ENCODE data around the gene BANP.
A peak's percentile ranks its signal among the peaks of the same experiment; 100 is the strongest.
"Not testable (repeated sequence)": the region's sequence is repeated elsewhere in the genome, so short reads cannot be mapped to it uniquely, and the experiment has no call there.

Gene BANP, protein sequence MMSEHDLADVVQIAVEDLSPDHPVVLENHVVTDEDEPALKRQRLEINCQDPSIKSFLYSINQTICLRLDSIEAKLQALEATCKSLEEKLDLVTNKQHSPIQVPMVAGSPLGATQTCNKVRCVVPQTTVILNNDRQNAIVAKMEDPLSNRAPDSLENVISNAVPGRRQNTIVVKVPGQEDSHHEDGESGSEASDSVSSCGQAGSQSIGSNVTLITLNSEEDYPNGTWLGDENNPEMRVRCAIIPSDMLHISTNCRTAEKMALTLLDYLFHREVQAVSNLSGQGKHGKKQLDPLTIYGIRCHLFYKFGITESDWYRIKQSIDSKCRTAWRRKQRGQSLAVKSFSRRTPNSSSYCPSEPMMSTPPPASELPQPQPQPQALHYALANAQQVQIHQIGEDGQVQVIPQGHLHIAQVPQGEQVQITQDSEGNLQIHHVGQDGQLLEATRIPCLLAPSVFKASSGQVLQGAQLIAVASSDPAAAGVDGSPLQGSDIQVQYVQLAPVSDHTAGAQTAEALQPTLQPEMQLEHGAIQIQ

DNA sequence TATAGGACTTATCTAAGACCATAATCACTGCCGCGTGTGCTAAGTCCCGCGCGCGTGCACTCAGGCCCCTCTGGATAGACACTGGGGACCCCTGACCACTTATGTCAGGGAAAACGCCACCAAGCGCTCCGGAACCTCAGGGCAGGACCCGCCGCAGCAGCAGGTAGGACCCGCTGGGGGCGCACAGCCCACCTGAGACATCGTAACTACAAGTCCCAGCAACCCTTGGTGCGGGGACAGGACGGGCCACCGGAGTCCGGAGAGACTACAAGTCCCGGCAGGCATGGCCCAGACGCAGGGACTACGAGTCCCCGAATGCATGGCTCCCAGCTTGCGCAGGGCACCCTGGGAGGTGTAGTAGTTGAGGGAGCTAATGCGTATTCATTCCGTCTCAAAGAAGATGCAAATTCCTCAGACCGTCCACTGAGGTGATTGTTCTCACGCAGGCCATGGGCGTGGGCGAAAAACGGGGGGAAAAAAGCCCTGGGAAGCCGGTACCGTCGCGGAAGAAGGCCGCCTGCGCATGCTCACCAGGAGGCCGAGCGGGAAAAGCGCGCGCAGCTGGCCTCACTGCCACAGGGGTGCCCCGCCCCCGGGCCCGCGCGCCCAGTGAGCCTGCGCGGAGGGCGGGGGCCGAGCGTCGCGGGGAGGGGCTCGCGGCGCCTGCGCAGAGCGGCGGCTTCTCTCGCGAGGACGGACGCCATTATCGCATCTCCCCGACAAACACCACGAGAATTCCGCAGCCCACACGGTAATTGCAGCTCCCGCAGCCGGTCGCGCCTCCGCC, at the start of gene BANP:
Gene BANP (plus strand): TSS at position 670 of the 787 bp plus-strand sequence. CDS start 23,682 bp downstream, outside the sequence.
- DNase-seq (ENCODE audit: low read depth in 2 of 2), result peak; percentile 91 to 94

DNA sequence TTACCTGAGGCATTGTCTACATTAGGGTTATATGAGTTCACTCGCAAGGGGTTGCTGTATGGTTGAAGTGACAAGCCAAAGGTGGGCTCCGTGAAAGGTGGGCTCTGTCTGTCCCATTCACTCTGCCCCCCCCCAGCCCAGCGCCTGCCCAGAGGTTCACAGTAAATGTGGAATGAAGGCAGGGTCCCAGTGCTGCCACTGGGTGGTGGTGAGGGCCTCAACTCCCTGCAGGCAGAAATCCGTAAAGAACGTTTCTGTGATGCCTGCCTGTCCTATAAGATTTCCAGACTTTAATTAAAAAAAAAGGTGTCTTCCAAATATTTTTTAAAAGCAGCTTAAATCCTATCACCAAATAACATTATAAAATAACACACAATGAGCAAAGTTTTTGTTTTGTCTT, 46.3 kb upstream of the BANP start:
- DNase-seq (ENCODE audit: low read depth in 2 of 2), result not testable (repeated sequence)

DNA sequence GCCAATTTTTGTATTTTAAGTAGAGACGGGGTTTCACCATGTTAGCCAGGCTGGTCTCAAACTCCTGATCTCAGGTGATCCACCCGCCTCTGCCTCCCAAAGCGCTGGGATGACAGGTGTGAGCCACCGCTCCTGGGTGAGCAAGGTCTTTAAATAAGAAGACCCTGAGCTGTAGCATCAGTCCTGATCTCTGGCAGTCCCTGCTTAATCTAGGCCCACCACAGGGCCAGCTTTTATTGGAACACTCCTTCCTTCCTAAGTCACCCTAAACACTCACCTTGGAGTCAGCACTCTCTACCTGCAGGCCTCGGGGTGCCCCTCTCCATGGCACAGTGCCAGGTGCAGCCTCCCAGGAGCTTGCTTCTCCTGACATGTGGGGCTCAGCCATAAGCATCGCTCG, 45.7 kb upstream of the BANP start:
- not testable (repeated sequence) for DNase-seq (ENCODE audit: low read depth in 2 of 2)

DNA sequence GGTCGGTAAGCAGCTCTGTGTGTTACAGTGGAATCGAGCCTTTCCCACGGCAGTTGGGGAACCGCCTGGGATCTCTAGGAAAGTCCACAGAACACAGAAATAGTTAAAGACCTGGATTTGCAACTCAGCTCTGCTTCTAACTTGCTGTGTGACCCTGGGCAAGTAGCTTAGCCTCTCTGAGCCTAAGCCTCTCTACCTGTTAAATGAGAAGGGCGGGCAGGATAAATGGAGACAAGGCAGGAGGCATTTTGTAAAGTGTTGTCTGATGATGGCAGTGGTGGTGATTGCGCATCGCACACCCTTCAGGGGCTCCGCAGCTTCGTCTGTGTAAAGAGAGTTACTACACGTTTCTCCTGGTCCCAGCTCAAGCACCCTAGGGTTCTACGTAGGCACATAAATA, 43.1 kb upstream of the BANP start:
- not testable (repeated sequence) for DNase-seq (ENCODE audit: low read depth in 2 of 2)

DNA sequence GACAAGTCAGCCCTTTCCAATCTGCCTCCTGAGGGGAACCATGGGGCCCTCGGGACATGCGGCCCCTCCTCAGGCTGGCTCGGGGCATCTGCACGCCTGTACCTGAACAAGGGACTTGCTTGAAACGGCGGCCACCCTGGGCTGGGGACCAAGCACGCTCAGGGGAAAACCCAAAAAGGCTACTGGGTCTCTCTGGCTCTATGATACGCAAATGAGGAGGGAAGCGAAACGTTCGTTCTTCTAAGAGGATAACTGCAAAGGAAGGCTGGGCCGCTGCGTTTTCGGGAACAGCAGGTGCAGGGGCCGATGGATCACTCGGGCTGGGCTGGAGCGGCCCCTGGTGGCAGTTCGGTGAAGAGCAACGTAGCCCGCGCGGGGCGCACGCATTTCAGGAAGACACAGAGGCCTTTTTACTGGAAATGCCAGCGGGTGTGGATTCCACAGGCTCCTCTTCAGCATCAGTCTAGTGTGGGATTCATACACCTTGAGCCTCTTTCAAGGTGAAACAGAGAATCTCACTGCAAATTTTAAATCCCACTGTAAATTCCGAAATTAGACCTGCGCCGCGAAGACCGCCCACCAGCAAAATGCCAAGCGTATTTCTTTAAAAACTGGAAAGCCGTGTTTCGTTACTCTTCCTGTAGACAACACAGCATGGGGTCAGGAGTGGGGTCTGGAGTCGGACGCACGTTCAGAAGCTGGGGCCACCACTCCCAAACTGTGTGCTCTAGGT, 41.9 kb upstream of the BANP start:
- peak; percentile 86 to 92 for DNase-seq (ENCODE audit: low read depth in 2 of 2)

DNA sequence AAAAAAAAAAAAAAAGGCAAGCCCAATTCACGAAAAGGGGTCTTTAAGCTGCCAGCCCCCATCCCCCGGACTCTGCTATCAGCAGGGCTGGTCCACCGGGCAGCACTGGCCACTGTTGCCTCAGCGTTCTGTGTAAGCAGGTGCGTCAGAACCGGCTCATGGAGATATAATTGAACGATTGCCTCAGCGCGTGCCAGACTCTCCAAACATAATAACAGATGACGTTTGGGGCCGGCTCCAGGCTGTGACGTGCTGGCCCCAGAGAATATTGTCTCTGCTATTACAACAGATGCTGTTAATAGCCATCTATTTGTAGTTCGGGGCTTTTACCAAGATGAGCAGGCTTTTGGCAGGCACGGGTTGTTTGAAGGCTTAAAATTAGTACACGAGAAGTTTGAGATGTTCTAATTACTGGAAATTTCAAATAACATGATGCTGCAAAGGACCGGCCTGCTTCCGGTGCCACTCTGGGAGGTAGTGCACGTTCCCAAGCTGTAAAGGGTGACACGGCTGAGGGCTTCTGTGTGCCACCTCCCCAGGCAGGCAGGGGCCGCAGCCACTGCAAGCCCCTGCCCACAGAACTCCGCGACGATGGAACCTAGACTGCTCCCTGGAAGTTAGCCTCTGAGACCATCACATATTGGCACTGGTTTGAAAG, 40.0 kb upstream of the BANP start:
- not testable (repeated sequence) for DNase-seq (ENCODE audit: low read depth in 2 of 2)

DNA sequence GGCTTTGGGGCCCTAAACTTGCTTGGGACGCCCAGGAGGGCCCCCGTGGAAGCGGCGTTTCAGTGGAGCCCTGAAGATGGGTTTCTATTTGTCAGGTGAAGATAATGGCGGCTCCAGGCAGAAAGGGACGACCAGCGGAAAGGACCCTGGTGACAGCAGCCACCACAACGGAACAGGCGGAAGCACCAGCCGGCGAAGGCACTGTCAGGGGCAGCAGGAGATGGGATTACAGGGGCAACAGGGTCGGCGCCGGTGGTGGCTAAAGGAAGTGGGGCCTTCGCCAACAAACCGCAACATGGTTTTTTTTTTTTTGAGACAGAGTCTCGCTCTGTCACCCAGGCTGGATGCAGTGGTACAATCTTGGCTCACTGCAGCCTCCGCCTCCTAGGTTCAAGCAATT, 38.5 kb upstream of the BANP start:
- not testable (repeated sequence) for DNase-seq (ENCODE audit: low read depth in 2 of 2)

DNA sequence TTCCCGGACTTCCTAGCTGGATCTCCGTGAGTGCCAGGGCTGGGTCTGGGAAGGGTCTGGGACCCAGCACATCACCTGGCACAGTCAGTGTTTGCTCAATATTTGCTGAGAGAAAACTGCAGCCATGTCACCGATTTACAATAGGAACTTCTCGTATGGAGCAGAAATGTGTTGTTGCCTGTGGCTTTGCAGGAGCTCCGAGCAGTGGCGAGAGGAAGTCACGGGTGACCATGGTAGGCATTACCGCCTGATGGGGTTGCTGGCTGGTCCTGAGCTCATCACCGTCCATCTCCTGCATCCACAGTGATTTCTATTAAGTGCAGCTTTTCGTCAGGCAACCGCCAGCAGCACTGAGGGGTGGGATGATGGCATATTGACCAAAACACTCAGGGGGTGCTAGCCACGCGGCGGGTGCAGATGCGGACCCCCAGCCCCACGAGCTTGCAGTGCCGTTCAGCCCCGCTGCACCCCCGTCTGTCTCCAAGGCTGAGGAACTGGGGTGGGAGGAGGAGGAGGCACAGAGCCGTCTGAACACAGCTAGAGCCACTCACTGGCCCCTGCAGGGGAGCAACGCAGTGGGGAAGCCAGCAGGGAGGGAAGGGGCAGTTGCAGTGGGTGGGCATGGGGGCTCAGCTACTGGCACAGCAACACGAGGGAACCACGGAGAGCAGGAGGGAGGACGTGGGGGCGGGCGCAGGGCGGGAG, 37.1 kb upstream of the BANP start:
- DNase-seq (ENCODE audit: low read depth in 2 of 2), result not testable (repeated sequence)

DNA sequence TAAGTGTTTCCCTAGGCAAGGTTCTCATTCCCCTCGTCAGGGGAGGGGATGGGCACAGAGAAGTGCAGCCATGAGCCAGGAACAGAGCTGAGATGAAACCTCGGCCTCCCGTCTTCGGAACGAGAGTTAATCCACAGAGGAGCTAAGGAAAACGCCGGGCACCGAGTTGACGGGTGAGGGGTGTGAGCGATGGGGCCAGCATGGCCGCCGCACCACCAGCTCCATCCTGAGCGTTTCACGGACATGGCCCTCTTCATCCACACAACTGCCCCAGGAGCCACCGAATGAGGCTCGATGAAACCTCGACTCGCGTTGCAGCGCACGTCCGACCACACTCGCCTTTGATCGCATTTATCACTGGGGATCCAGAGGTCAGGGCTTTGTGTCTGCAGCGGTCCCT, 36.4 kb upstream of the BANP start:
- DNase-seq (ENCODE audit: low read depth in 2 of 2), result no peak

DNA sequence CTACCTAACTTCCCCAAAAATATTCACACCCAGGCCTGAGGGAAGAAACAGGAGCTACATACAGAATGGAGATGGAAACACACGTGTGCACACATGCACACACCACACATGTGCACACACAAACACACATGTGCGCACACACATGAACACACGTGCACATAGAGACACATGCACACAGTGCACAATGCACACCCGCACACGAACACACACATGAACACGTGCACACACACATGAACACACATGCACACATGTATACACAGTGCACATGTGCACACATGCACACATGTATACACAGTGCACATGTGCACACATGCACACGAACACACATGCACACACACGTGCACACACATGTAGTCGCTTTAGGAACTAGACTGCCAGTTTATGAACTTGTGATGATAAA, 33.7 kb upstream of the BANP start:
- DNase-seq (ENCODE audit: low read depth in 2 of 2), result no peak

DNA sequence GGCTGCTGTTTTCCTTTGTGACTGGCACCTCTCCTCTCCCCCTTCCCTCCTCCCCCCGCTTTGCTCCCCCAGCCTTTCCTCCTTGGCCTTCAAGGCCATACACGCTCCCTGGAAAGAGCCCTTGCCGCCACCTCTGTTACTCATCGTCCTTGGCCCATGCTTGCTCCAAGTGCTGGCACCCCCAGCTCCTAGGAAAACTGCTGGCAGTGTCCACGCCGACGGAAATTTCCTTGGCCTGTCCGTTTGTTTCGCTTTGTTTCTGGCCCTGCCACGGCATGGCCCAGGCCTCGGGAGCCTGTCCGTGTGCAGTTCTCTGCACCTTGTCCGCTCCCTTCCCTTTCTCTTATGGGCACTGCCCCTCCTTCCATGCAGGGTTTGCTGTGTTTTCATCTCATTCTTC, 32.9 kb upstream of the BANP start:
- DNase-seq (ENCODE audit: low read depth in 2 of 2), result no peak

DNA sequence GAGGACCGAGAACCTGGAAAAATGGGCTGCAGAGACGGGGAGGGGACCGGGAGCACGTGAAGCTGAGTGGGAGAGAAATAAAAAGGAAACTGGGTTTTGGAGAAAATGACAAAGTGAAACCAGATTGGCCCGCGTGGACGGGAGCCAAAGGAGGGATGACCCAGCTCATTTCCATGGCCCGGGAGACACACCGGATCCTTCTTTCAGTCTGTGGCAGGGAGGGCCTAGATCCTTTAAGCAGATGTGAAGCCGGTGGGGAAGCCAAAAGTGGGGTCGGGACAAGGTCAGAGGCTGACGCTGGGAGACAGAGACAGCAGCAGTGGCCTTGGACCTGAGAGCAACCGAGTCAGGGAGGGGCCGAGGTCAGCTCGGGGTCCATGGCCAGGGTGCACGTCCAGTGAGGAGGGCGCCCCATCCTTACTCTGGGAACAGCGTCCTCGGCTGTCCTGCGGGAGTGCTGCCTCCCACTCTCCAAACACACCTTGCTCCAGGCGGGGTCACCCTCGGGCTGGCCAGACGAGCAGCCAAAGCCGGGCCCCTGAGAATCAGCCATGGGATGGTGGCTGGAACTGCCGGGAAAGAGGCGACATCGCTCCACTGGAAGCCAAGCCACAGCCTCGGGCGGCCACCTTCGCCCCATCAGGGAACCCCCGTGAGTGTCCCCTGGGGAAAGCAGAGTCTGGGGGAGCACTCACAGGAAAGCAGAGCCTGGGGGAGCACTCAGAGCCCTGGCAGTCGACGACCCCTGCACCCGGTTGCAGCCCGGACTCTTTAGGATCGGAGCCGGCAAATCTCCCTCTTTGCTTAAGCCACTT, 32.2 kb upstream of the BANP start:
- DNase-seq (ENCODE audit: low read depth in 2 of 2), result no peak

DNA sequence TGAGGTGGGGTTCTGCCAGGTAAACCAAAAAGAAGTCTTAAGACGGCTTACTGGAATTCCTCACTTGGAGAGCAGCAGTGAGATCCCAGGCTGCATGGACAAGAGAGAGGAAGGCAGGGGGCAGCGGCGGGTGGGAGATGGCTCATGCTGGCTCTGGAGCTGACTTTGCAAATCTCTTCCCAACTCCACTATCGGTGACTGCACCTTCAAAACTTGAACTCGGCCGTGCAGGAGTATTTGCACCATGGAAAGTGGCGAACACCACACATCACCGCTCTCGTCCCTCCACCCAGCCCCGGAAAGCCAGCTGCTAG, 31.6 kb upstream of the BANP start:
- DNase-seq (ENCODE audit: low read depth in 2 of 2), result no peak

DNA sequence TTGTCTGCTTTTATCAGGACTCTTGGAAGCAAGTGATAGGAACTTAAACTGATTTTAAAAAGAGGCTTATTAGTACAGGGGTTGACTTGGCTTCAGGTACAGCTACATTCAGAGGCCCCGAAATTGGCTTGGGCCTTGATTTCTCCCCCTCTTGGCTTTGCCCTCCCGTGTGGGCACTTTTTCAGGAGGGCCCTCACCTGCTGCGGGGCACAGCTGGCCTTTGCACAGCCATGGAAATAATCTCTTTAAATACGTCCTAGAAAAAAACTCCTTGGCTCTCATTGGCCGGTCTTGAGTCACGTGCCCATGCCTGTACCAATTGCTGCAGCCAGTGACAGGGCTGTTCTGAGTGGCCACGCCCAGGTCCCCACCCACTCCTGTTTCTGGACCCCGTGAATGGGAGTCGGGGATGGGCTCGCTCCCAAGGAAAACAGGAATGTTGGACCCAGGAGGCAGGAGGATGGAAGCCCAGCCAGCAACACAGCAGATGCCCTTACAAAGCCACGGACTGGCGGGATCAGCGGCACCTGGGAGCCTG, 29.9 kb upstream of the BANP start:
- DNase-seq (ENCODE audit: low read depth in 2 of 2), result no peak

DNA sequence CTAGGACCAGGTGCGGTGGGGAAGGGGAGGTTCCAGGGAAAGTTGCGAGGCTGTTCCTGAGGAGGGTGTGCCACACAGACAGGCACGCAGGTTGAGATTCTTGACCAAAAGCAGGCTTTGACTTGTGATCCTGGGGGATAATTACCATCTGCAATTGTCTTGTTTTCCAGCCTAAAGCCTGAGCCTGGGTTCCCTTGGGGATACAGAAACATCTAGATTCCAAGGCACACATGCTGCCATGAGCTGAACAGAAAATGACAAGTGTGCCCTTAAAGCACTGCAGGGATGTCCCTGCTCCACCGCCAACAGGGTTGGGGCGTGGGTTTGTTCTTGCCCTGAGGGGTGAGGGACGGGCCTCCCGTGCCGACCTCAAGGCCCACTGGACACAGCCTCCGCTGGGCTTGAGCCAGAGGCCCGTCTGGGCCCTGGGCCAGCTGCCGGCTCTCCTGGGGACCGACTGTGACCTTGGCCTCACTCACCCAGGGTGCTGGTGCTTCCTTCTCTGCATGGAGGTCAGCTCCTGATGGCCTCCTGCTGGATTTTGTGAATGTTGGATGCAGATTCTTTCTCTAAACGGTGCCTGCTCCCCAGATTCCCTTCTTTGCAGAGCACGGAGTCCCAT, 28.9 kb upstream of the BANP start:
- DNase-seq (ENCODE audit: low read depth in 2 of 2), result no peak

DNA sequence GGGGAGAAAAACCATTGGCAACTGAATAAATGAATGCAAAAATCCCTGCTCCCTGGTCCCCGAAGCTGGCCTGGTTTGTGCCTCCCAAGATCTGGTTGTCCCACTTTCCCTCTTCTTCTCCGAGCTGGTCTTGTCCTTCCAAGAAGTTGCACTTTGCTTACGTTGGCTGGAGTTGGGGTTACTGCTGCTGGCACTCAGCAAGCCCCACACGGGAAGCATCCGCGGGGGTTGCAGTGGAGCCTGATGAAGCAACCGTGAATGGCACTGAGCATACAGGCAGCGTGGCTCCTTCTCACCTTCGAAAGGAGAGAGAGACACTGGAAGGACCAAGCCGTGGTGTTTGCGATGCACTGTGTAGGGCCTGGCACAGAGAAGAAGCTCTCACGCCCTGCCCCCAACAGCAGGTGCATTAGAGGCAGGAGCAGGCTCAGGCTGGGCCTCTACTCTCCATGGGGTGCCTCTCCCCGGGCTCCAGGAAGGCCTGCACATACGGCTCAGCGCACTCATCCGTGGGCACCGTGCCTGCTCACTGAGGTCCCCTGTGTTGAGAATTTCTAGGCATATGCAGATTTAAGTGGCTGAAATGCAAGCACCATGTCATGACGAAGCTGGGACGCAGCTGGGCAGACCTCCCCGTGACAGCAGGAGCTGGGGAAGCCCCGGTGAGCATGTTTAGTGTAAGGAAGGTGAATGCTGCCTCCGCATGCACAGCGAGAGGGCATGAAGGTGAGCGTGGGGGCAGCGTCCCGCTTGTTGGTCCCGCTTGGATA, 27.0 kb upstream of the BANP start:
- DNase-seq (ENCODE audit: low read depth in 2 of 2), result no peak

DNA sequence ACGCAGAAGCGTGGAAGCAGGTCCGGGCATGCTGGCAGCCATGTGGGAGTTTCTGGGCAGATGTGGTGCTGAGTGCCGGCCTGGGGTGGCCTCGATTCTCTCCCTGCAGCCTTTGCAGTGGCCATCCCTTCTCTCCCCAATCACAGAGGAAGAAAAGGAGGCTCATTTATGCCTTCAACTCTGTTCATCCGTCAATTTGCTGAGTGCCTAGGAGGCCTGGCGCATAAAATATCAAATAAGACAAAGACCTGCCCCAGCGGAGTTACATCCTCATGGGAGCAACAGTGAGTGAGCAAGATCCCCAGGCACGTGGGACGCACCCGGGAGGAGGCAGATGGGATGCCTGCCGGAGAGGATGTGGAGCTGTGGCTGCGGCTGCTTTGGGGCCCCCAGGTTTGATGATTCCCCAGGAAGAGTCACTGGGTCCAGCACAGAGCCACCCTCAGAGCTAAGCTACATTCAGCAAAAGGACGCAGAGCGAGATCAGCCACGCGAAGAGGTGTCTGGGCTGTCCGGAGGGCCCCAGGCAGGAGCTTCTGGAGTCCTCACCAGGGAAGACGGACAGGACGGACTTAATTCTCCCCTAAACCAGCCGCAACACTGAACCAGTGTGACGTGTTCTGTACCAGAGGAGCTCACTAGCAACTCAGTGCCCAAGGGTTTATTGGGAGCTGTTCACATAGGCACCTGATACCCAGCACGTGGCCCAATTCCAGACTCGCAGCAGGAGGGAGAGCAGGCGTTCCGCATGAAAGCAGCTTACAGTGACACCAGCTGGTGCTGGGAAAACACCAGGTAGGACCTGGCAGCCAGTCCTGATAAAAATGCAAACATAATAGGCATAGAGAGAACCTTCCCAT, 26.2 kb upstream of the BANP start:
- DNase-seq (ENCODE audit: low read depth in 2 of 2), result no peak

All from activated CD4-positive, alpha-beta T cell treated with anti-CD3 and anti-CD28 coated beads for 24 hours (primary cell).